Dendritic cell treated with granulocyte-macrophage colony-stimulating factor and Interleukin-4, amounts not matched to agents 40 ng/mL and 50 ng/mL, for 4 days (primary cell): ENCODE data around the gene TRIOBP.

Experiments used
- H3K27ac Mint-ChIP-seq: one replicate; pipeline ENCODE4 v1.8.0; 2022; ENCODE audit warnings: mild to moderate bottlenecking, mixed read lengths
- H3K27me3 Mint-ChIP-seq: one replicate; pipeline ENCODE4 v1.8.0; 2022; ENCODE audit warnings: mild to moderate bottlenecking, mixed read lengths
- H3K36me3 Mint-ChIP-seq: one replicate; pipeline ENCODE4 v1.8.0; 2022; ENCODE audit warnings: low read depth, mixed read lengths
- H3K4me1 Mint-ChIP-seq: one replicate; pipeline ENCODE4 v1.8.0; 2022; ENCODE audit warnings: low read depth, mixed read lengths
- H3K4me3 Mint-ChIP-seq: one replicate; pipeline ENCODE4 v1.8.0; 2022; ENCODE audit warnings: mild to moderate bottlenecking, moderate library complexity, mixed read lengths
- H3K9me3 Mint-ChIP-seq: one replicate; pipeline ENCODE4 v1.8.0; 2022; ENCODE audit warnings: mixed read lengths
- intact Hi-C: fragments of 100-400 bp; cut with micrococcal nuclease; formaldehyde crosslinking; loops from one replicate; pipeline ENCODE4 v1.15.0; 2022

Gene TRIOBP

GRCh38 chr22:37769056-37769455, 72.2 kb downstream of the TRIOBP start:
- H3K9me3 Mint-ChIP-seq = no peaks in the 10 kb centered on the region
- no peak overlapping the region for H3K27ac Mint-ChIP-seq
- peaks cover 98% of the 10 kb centered on the region for H3K36me3 Mint-ChIP-seq
- intact Hi-C loops = no loop called here
- no peaks in the 10 kb centered on the region for H3K4me1 Mint-ChIP-seq
- no peaks in the 10 kb centered on the region for H3K27me3 Mint-ChIP-seq
- H3K4me3 Mint-ChIP-seq = no peak overlapping the region

- Mint-ChIP-seq H3K27ac (no peak overlapping the region), H3K27me3 (no peaks in the 10 kb centered on the region), H3K36me3 (peaks cover 98% of the 10 kb centered on the region), H3K9me3 (no peaks in the 10 kb centered on the region), H3K4me1 (no peaks in the 10 kb centered on the region), H3K4me3 (no peak overlapping the region)
- intact Hi-C loops = no loop called here
Observed at GRCh38 chr22:37771081-37771480, 74.2 kb downstream of the TRIOBP start.

GRCh38 chr22:37771702-37772427, 75.0 kb downstream of the TRIOBP start:
- no peak overlapping the region for H3K27ac Mint-ChIP-seq
- intact Hi-C loops = no loop called here

GRCh38 chr22:37774728-37775127, 77.9 kb downstream of the TRIOBP start:
- Mint-ChIP-seq H3K27me3 (no peaks in the 10 kb centered on the region), H3K27ac (no peak overlapping the region), H3K9me3 (no peaks in the 10 kb centered on the region), H3K4me3 (no peak overlapping the region), H3K36me3 (peaks cover 64% of the 10 kb centered on the region), H3K4me1 (no peaks in the 10 kb centered on the region)
- intact Hi-C loops = no loop called here

More at GRCh38 chr22:37771702-37772427, 75.0 kb downstream of the TRIOBP start:
- Mint-ChIP-seq H3K27me3 (no peaks in the 10 kb centered on the region), H3K4me1 (no peaks in the 10 kb centered on the region), H3K36me3 (peaks cover 93% of the 10 kb centered on the region), H3K4me3 (no peak overlapping the region), H3K9me3 (no peaks in the 10 kb centered on the region)

- Mint-ChIP-seq H3K4me1 (no peaks in the 10 kb centered on the region), H3K36me3 (peaks cover 52% of the 10 kb centered on the region), H3K9me3 (no peaks in the 10 kb centered on the region), H3K27me3 (no peaks in the 10 kb centered on the region), H3K4me3 (no peak overlapping the region), H3K27ac (no peak overlapping the region)
- intact Hi-C loops = no loop called here
Observed at GRCh38 chr22:37775785-37776638, 79.2 kb downstream of the TRIOBP start.

GRCh38 chr22:37776639-37777005, 79.8 kb downstream of the TRIOBP start:
- no peak overlapping the region for H3K27ac Mint-ChIP-seq
- no peak overlapping the region for H3K4me3 Mint-ChIP-seq
- H3K27me3 Mint-ChIP-seq = no peaks in the 10 kb centered on the region
- H3K36me3 Mint-ChIP-seq = peaks cover 46% of the 10 kb centered on the region
- intact Hi-C loops = no loop called here
- no peaks in the 10 kb centered on the region for H3K4me1 Mint-ChIP-seq
- H3K9me3 Mint-ChIP-seq = no peaks in the 10 kb centered on the region

GRCh38 chr22:37777122-37777687, 80.4 kb downstream of the TRIOBP start:
- intact Hi-C loops = no loop called here
- no peaks in the 10 kb centered on the region for H3K4me1 Mint-ChIP-seq
- H3K27me3 Mint-ChIP-seq = peaks cover 1% of the 10 kb centered on the region
- H3K36me3 Mint-ChIP-seq = peaks cover 40% of the 10 kb centered on the region
- H3K27ac Mint-ChIP-seq = no peak overlapping the region
- H3K4me3 Mint-ChIP-seq = no peak overlapping the region
- no peaks in the 10 kb centered on the region for H3K9me3 Mint-ChIP-seq

GRCh38 chr22:37778370-37779009, 81.6 kb downstream of the TRIOBP start:
- peaks cover 27% of the 10 kb centered on the region for H3K36me3 Mint-ChIP-seq
- no peak overlapping the region for H3K27ac Mint-ChIP-seq
- no peaks in the 10 kb centered on the region for H3K4me1 Mint-ChIP-seq

GRCh38 chr22:37781434-37782059, 84.7 kb downstream of the TRIOBP start:
- H3K36me3 Mint-ChIP-seq = no peaks in the 10 kb centered on the region
- no peak overlapping the region for H3K27ac Mint-ChIP-seq
- H3K9me3 Mint-ChIP-seq = no peaks in the 10 kb centered on the region
- intact Hi-C loops = no loop called here
- peaks cover 13% of the 10 kb centered on the region for H3K27me3 Mint-ChIP-seq
- no peaks in the 10 kb centered on the region for H3K4me1 Mint-ChIP-seq
- no peak overlapping the region for H3K4me3 Mint-ChIP-seq

More at GRCh38 chr22:37778370-37779009, 81.6 kb downstream of the TRIOBP start:
- intact Hi-C loops = no loop called here
- H3K9me3 Mint-ChIP-seq = no peaks in the 10 kb centered on the region
- no peak overlapping the region for H3K4me3 Mint-ChIP-seq
- peaks cover 3% of the 10 kb centered on the region for H3K27me3 Mint-ChIP-seq

GRCh38 chr22:37782340-37783168, 85.7 kb downstream of the TRIOBP start:
- intact Hi-C loops = no loop called here
- no peaks in the 10 kb centered on the region for H3K36me3 Mint-ChIP-seq
- peaks cover 15% of the 10 kb centered on the region for H3K27me3 Mint-ChIP-seq
- no peak overlapping the region for H3K27ac Mint-ChIP-seq
- no peaks in the 10 kb centered on the region for H3K9me3 Mint-ChIP-seq
- no peaks in the 10 kb centered on the region for H3K4me1 Mint-ChIP-seq
- no peak overlapping the region for H3K4me3 Mint-ChIP-seq

- Mint-ChIP-seq H3K36me3 (no peaks in the 10 kb centered on the region), H3K9me3 (no peaks in the 10 kb centered on the region), H3K27ac (no peak overlapping the region), H3K27me3 (peaks cover 15% of the 10 kb centered on the region), H3K4me1 (no peaks in the 10 kb centered on the region), H3K4me3 (no peak overlapping the region)
- intact Hi-C loops = no loop called here
Observed at GRCh38 chr22:37784829-37785495, 88.1 kb downstream of the TRIOBP start.

- intact Hi-C loops = no loop called here
- Mint-ChIP-seq H3K27me3 (peaks cover 8% of the 10 kb centered on the region), H3K4me1 (peaks cover 5% of the 10 kb centered on the region), H3K4me3 (no peak overlapping the region), H3K27ac (no peak overlapping the region), H3K9me3 (no peaks in the 10 kb centered on the region), H3K36me3 (no peaks in the 10 kb centered on the region)
Observed at GRCh38 chr22:37790234-37790633, 93.4 kb downstream of the TRIOBP start.
